Hepatocyte (in vitro differentiated cells): ENCODE data around the gene PARP12. TPM values are rescaled to one million over a fixed set of nuclear protein-coding genes. Genes with fewer than 3 reads are reported as not detected.

Experiments used
- DNase-seq: peaks from one replicate; pipeline ENCODE4 v3.0.0-alpha.2; 2016; ENCODE audit warnings: low spot score
- H2AFZ ChIP-seq: fragments of 200-600 bp; sonication (generic); 2 replicates; pipeline ENCODE4 v1.6.0; 2016; ENCODE audit warnings: antibody characterized with exemption, mild to moderate bottlenecking
- H3K27ac ChIP-seq: fragments of 200-600 bp; sonication (generic); 2 replicates; pipeline ENCODE4 v1.5.1; 2016; ENCODE audit warnings: mild to moderate bottlenecking
- H3K27me3 ChIP-seq: fragments of 200-600 bp; sonication (generic); 2 replicates; pipeline ENCODE4 v1.6.1; 2016
- H3K36me3 ChIP-seq: fragments of 200-600 bp; sonication (generic); replicated peaks from 2 replicates; pipeline ENCODE4 v1.5.1; 2016; ENCODE audit warnings: low read depth; ENCODE audit not compliant: insufficient read depth
- H3K4me1 ChIP-seq: fragments of 200-600 bp; sonication (generic); 2 replicates; pipeline ENCODE4 v1.5.1; 2016; ENCODE audit warnings: mild to moderate bottlenecking, moderate library complexity; ENCODE audit not compliant: insufficient read depth
- H3K4me2 ChIP-seq: fragments of 200-600 bp; sonication (generic); 2 replicates; pipeline ENCODE4 v1.6.0; 2016
- H3K4me3 ChIP-seq: fragments of 200-600 bp; sonication (generic); 2 replicates; pipeline ENCODE4 v1.5.1; 2016; ENCODE audit warnings: mild to moderate bottlenecking
- H3K79me2 ChIP-seq: fragments of 200-600 bp; sonication (generic); 2 replicates; pipeline ENCODE4 v1.6.0; 2017; ENCODE audit warnings: mild to moderate bottlenecking
- H3K9me2 ChIP-seq: fragments of 200-600 bp; sonication (generic); replicated peaks from 2 replicates; pipeline ENCODE4 v1.6.0; 2017; ENCODE audit warnings: mild to moderate bottlenecking; ENCODE audit not compliant: insufficient read depth
- H3K9me3 ChIP-seq: fragments of 200-600 bp; sonication (generic); 2 replicates; pipeline ENCODE4 v1.5.1; 2016; ENCODE audit warnings: low read depth, mild to moderate bottlenecking
- H4K20me1 ChIP-seq: fragments of 200-600 bp; sonication (generic); 2 replicates; pipeline ENCODE4 v1.6.0; 2016; ENCODE audit warnings: mild to moderate bottlenecking; ENCODE audit not compliant: insufficient read depth, poor library complexity, severe bottlenecking
- EZH2 ChIP-seq: fragments of 200-600 bp; sonication (generic); IDR thresholded peaks from 2 replicates; pipeline ENCODE4 v1.6.1; 2016; ENCODE audit warnings: antibody characterized with exemption, mild to moderate bottlenecking, borderline replicate concordance
- EZH2phosphoT487 ChIP-seq: fragments of 200-600 bp; sonication (generic); IDR thresholded peaks from one replicate; pipeline ENCODE4 v1.6.1; 2018; ENCODE audit warnings: antibody characterized with exemption, mild to moderate bottlenecking, low read depth, moderate library complexity; ENCODE audit not compliant: unreplicated experiment, severe bottlenecking
- WGBS: methylation state at CpG from one replicate; pipeline ENCODE4 v1.1.6; 2016; ENCODE audit warnings: low lambda C conversion rate; ENCODE audit errors: missing lambda C conversion rate; 5-methylcytosine and 5-hydroxymethylcytosine counted together
- polyA plus RNA-seq: library from polyadenylated mRNA; unstranded; fragments of >200 nt; fragmentation: Nextera tagmentation; extraction: Ambion mirVana; gene quantifications from 2 replicates; pipeline ENCODE4 v1.2.1, GENCODE V29; 2016
- total RNA-seq: library from RNA; depleted of rRNA; stranded (reverse); fragments of >200 nt; gene quantifications from 2 replicates; pipeline ENCODE4 v1.2.3, GENCODE V29; 2014
- TF ChIP-seq, protein P1 (sequence below): fragments of 200-600 bp; sonication (generic); IDR thresholded peaks from 2 replicates; pipeline ENCODE4 v1.5.1; 2016; ENCODE audit warnings: antibody characterized with exemption, mild to moderate bottlenecking; ENCODE audit not compliant: poor library complexity

PARP12 gene
- total and polyA plus RNA-seq, 2 experiments from 2014 or later: 11.2 to 14.0 TPM

DNA sequence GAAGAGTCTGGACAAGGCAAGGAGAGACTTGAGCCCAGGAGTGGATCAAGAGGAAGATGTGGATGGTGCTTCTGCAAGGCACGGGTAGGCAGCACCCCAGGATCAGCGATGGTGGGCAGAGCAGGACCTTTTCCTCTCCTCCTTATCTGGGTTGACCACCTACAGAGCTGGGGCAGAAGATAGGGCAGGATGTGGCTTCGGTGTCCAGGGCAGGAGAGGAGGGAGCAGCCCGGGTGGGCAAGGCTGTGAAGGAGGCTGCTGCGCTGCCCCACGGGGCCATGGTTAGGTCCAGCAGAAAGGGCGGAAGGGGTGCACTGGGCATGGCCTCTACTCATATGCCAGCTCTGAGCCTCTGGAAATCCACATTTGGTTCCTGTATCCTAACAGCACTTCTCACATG lies 20.0 kb upstream of the PARP12 start:
- Histone ChIP-seq H2AFZ (no peak overlapping the region), H3K4me2 (no peak overlapping the region), H3K79me2 (no peaks in the 10 kb centered on the region), H3K4me1 (no peaks in the 10 kb centered on the region), H3K27me3 (no peaks in the 10 kb centered on the region), H3K9me3 (no peaks in the 10 kb centered on the region), H3K36me3 (no peaks in the 10 kb centered on the region), H3K9me2 (no peaks in the 10 kb centered on the region), H4K20me1 (no peaks in the 10 kb centered on the region), H3K4me3 (no peak overlapping the region), H3K27ac (no peak overlapping the region)
- no peak for DNase-seq
- TF ChIP-seq EZH2phosphoT487: no peak
- TF ChIP-seq, protein P1, sequence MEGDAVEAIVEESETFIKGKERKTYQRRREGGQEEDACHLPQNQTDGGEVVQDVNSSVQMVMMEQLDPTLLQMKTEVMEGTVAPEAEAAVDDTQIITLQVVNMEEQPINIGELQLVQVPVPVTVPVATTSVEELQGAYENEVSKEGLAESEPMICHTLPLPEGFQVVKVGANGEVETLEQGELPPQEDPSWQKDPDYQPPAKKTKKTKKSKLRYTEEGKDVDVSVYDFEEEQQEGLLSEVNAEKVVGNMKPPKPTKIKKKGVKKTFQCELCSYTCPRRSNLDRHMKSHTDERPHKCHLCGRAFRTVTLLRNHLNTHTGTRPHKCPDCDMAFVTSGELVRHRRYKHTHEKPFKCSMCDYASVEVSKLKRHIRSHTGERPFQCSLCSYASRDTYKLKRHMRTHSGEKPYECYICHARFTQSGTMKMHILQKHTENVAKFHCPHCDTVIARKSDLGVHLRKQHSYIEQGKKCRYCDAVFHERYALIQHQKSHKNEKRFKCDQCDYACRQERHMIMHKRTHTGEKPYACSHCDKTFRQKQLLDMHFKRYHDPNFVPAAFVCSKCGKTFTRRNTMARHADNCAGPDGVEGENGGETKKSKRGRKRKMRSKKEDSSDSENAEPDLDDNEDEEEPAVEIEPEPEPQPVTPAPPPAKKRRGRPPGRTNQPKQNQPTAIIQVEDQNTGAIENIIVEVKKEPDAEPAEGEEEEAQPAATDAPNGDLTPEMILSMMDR: no peak
- TF ChIP-seq EZH2: no peak
- WGBS: 94% methylated on average over 7 of the region's 7 CpGs

DNA sequence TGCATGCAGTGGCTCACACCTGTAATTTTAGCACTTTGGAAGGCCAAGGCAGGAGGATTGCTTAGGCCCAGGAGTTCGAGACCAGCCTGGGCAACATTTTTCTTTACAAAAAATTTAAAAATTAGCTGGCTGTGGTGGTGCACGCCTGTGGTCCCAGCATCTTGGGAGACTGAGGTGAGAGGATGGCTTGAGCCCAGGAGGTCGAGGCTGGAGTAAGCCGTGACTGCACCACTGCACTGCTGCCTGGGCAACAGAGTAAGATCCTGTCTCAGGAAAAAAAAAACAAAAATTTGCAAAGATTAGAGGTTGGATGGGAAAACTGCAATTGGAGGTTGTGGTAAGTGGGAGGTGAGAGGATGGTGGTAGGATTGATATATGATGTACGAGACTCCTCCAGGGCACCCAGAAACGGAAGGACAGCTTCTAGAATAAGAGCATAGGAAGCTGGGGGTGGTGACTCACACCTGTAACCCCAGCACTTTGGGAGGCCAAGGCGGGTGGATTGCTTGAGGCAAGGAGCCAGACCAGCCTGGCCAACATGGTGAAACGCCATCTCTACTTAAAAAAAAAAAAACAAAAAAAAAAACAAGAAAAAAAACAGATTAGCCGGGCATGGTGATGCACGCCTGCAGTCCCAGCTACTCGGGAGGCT lies 19.1 kb upstream of the PARP12 start:
- Histone ChIP-seq H3K4me3 (no peak overlapping the region), H3K27me3 (no peaks in the 10 kb centered on the region), H3K4me1 (no peaks in the 10 kb centered on the region), H2AFZ (no peak overlapping the region), H3K36me3 (no peaks in the 10 kb centered on the region), H3K4me2 (no peak overlapping the region), H3K27ac (no peak overlapping the region), H3K79me2 (no peaks in the 10 kb centered on the region), H3K9me2 (no peaks in the 10 kb centered on the region), H4K20me1 (no peaks in the 10 kb centered on the region), H3K9me3 (no peaks in the 10 kb centered on the region)
- DNase-seq: no peak
- TF ChIP-seq EZH2phosphoT487: no peak
- no peak for TF ChIP-seq EZH2
- TF ChIP-seq, protein P1: no peak
- WGBS: 90% methylated on average over 11 of the region's 11 CpGs

DNA sequence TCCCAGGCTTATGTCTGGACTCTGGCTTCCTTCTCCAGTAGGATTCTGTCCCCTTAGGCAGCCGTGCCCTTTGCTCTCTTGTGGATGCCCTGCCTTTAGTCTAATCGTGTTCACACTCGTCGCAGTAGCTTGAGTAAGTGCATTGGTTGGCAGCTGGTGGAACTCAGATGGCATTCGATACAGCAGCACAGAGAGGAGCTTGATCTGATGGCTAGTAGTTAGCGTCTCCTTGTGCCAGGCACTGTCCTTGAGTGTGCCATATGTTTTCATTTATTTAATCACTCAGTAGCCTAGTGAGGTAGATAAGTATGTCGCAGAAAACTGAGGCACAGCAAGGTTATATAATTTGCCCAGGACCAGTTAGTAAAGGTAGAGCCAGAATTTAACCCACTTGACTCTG lies 18.2 kb upstream of the PARP12 start:
- no peaks in the 10 kb centered on the region for H4K20me1 ChIP-seq
- H2AFZ ChIP-seq: no peak overlapping the region
- H3K27me3 ChIP-seq: no peaks in the 10 kb centered on the region
- H3K9me3 ChIP-seq: no peaks in the 10 kb centered on the region
- no peaks in the 10 kb centered on the region for H3K9me2 ChIP-seq
- H3K36me3 ChIP-seq: no peaks in the 10 kb centered on the region
- no peaks in the 10 kb centered on the region for H3K79me2 ChIP-seq
- H3K4me3 ChIP-seq: no peak overlapping the region
- no peak for DNase-seq
- TF ChIP-seq EZH2phosphoT487: no peak
- TF ChIP-seq, protein P1: no peak
- TF ChIP-seq EZH2: no peak
- no peak overlapping the region for H3K27ac ChIP-seq
- no peaks in the 10 kb centered on the region for H3K4me1 ChIP-seq
- no peak overlapping the region for H3K4me2 ChIP-seq
- WGBS: 77% methylated on average over 7 of the region's 7 CpGs

DNA sequence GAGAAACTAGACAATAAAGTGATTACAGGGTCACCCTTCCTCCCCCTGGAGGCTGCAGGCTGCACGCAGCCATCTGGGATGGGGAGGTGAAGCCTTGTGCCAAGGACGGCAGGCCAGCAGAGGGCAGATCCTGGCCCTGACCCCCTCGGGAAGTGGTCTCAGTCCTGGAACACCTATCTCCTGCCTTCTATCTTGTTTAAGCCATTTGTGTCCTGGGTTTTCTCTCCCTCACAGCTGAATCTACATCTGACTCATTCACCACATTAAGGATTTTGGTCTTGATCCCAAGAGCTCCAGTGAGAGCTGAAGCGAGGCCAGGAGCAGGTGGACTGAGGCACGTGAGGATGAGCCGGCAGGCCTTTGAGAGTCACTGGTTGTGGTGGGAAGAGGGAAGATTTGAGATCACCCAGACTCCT lies 16.4 kb upstream of the PARP12 start:
- no peaks in the 10 kb centered on the region for H3K9me2 ChIP-seq
- no peaks in the 10 kb centered on the region for H3K4me1 ChIP-seq
- H3K79me2 ChIP-seq: no peaks in the 10 kb centered on the region
- no peak overlapping the region for H3K27ac ChIP-seq
- no peaks in the 10 kb centered on the region for H3K9me3 ChIP-seq
- H3K36me3 ChIP-seq: no peaks in the 10 kb centered on the region
- no peaks in the 10 kb centered on the region for H4K20me1 ChIP-seq
- no peak overlapping the region for H3K4me2 ChIP-seq
- 46% methylated on average over 6 of the region's 6 CpGs for WGBS
- TF ChIP-seq, protein P1: peak; percentile 12
- no peak for TF ChIP-seq EZH2
- no peaks in the 10 kb centered on the region for H3K27me3 ChIP-seq
- H3K4me3 ChIP-seq: no peak overlapping the region
- peak; percentile 25 for DNase-seq
- no peak overlapping the region for H2AFZ ChIP-seq
